Lower leg skin (tissue), 3 donors: ENCODE data around the gene GORASP1.

Source experiments
- CTCF ChIP-seq, 3 donors: fragments of 450-650 bp; IDR thresholded peaks; one replicate each; pipeline ENCODE4 v1.5.1; 2016; ENCODE audit warnings: antibody characterized with exemption in 3 of 3, mild to moderate bottlenecking in 3 of 3, moderate library complexity in 2 of 3
- POLR2A ChIP-seq, 2 donors: fragments of 450-650 bp; IDR thresholded peaks; one replicate each; pipeline ENCODE4 v1.6.1; 2016 to 2017; ENCODE audit warnings: antibody characterized with exemption in 2 of 2, mild to moderate bottlenecking in 1 of 2, moderate library complexity in 1 of 2

DNA sequence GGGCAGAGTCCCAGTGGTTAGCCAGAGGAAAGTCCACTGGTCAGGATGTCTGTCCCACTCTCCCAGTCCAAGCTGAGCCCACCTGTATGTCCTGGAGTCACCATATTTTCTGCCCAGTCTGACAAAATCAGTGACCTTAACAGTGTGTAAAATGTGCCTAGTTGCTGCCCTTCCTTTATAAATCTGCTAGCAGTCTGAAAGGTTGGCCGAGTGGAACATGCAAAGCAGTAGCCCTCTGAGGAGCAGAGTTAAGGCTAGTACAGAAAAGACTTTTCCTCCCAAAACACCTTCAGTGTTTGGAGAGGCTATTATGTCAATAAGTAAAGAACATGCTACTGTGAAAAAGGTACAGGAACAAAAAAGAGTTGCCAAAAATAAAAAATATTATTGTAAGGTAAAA lies 15.4 kb upstream of the GORASP1 start:
- TF ChIP-seq POLR2A (IDR thresholded peaks at IDR 0.05): no peak
- no peak for TF ChIP-seq CTCF (IDR thresholded peaks at IDR 0.05)
